Measurements from ENCODE around the gene FTO. TPM values are rescaled to one million over a fixed set of nuclear protein-coding genes. Genes with fewer than 3 reads are reported as not detected.

FTO gene
- total RNA-seq, 1 experiment from 2014 or later = 57.4 TPM

- no peak for TF ChIP-seq ARID4B (CRISPR knock-in tag; IDR thresholded peaks at IDR 0.05; ENCODE audit: borderline replicate concordance)
Measured at GRCh38 chr16:53982631-53983042, 278.7 kb downstream of the FTO start (continued).

- Mint-ChIP-seq H3K27me3 (ENCODE audit: low read depth) (no peaks in the 10 kb centered on the region), H3K4me1 (peaks cover 23% of the 10 kb centered on the region), H3K9me3 (no peaks in the 10 kb centered on the region), H3K27ac (no peak overlapping the region), H3K36me3 (no peaks in the 10 kb centered on the region), H3K4me3 (no peak overlapping the region)
- ATAC-seq (no peak), DNase-seq (ENCODE audit: low spot score) (no peak)
- POLR2A ChIA-PET = no interaction called here
- TF ChIP-seq NR1H2 (CRISPR knock-in tag; IDR thresholded peaks at IDR 0.05) = no peak
- no peak for TF ChIP-seq TEAD1 (CRISPR knock-in tag; IDR thresholded peaks at IDR 0.05)
- TF ChIP-seq NR3C1 (CRISPR knock-in tag; conservative IDR thresholded peaks at IDR 0.05; ENCODE audit: low read depth) = no peak
- no peak for TF ChIP-seq ZSCAN18 (CRISPR knock-in tag; IDR thresholded peaks at IDR 0.05)
- TF ChIP-seq ZNF671 (CRISPR knock-in tag; IDR thresholded peaks at IDR 0.05) = no peak
- no peak for TF ChIP-seq KAT7 (CRISPR knock-in tag; IDR thresholded peaks at IDR 0.05; ENCODE audit: borderline replicate concordance)
- no peak for TF ChIP-seq ATF2 (CRISPR knock-in tag; IDR thresholded peaks at IDR 0.05; ENCODE audit: borderline replicate concordance, low read depth)
- no peak for TF ChIP-seq ZNF263 (CRISPR knock-in tag; IDR thresholded peaks at IDR 0.05; ENCODE audit: low read depth)
- no peak for TF ChIP-seq TP53 (CRISPR knock-in tag; IDR thresholded peaks at IDR 0.05)
- TF ChIP-seq CTCF (IDR thresholded peaks at IDR 0.05) = no peak
- no peak for TF ChIP-seq NFYB (CRISPR knock-in tag; conservative IDR thresholded peaks at IDR 0.05; ENCODE audit: low read depth)
- no peak for TF ChIP-seq E2F4 (CRISPR knock-in tag; IDR thresholded peaks at IDR 0.05; ENCODE audit: borderline replicate concordance, low read depth)
- no peak for TF ChIP-seq USF2 (CRISPR knock-in tag; IDR thresholded peaks at IDR 0.05)
- TF ChIP-seq ZNF121 (CRISPR knock-in tag; IDR thresholded peaks at IDR 0.05) = no peak
- TF ChIP-seq HMGXB4 (CRISPR knock-in tag; IDR thresholded peaks at IDR 0.05) = no peak
- no peak for TF ChIP-seq FOXP4 (CRISPR knock-in tag; IDR thresholded peaks at IDR 0.05)
- TF ChIP-seq NFATC4 (CRISPR knock-in tag; IDR thresholded peaks at IDR 0.05) = no peak
- no peak for TF ChIP-seq EMX1 (CRISPR knock-in tag; IDR thresholded peaks at IDR 0.05)
- no peak for TF ChIP-seq ZBTB43 (CRISPR knock-in tag; IDR thresholded peaks at IDR 0.05)
- CTCF ChIA-PET = no interaction called here
Measured at GRCh38 chr16:53984936-53985335, 281.0 kb downstream of the FTO start.
